GM18517 (cell line): ENCODE results near the gene EPB41L5.
"Not testable (repeated sequence)": the region's sequence is repeated elsewhere in the genome, so short reads cannot be mapped to it uniquely, and the experiment has no call there.

Experiments
- ATAC-seq: cut with Tn5 transposase; IDR thresholded peaks from one replicate; pipeline ENCODE4 v1.9.1; 2021; ENCODE audit warnings: mild to moderate bottlenecking, moderate library complexity; ENCODE audit not compliant: unreplicated experiment

Gene EPB41L5

GRCh38 chr2:120094795-120095194 lies 81.9 kb downstream of the EPB41L5 start:
- ATAC-seq = no peak

GRCh38 chr2:120100627-120101026 lies 87.8 kb downstream of the EPB41L5 start:
- no peak for ATAC-seq

DNA sequence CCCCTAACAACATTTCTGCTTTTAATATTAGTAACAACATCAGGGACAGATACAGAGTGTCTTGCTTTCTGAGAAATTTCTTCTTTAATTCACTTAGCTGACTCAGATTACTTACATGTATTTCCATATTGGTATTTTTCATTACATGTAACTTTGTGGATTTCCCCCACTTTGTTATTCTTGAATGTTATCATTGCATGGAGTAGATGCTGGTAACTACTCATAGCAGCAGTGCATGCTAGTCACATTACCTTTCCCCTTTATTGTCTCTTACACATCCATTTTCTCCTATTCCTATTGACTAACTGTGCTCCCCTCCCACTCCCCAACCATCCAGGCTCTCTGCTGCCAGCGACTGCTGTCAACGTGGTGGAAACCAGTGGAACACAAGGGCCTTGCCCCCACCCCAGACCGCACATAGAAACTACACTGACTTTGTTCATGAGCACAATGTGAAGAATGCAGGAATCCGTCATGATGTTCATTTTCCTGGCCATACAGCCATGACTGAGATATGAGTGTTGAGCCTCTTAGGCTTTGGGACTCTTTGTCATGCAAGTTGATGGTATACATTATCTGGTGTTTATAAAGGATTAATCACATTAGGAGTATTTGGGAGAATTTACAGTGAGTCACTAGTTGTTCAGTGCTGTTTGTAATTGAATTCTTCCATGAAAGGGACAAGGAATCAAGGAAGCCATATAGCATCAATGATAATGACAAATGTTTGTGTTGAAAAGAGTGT lies 91.0 kb downstream of the EPB41L5 start:
- no peak for ATAC-seq

DNA sequence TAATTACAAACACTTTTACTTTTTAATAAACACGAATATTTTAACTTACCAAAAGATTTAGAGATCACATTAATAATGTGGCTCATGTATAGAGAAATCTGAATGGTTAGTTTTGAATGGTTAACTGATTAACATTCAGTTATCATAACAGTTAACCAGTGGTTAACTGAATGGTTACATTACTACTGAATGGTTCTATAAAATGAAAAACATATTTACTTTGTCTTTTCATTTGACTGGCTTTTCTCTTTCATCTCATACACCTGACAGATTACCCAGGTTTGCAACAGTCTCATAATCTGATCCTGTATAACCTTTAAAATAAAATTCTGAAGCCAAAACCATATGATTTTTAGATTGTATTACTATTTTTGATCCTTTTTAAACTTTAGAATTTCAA lies 91.9 kb downstream of the EPB41L5 start:
- no peak for ATAC-seq

- ATAC-seq = peak; percentile 83
These were observed 92.5 kb downstream of the EPB41L5 start for GRCh38 chr2:120105360-120105759.

DNA sequence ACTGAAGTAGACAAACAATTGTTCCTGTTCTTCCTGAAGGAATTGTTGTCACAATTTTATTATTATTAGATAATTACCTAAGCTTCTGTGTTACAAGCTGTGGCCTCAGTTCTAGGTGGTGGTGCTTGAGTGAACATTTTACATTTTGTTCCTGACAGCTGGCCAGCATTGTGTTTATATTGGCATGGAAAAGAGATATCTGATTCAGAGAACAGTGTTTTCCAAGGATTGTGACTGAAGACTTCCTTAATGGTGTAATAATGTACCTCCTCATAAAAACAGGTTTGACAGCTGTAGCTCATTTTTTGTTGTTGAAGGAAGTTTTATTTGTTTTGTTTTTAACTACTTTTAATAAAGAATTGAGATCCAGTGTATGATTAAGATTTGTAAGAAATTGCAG lies 95.2 kb downstream of the EPB41L5 start:
- no peak for ATAC-seq

GRCh38 chr2:120108749-120109148 lies 95.9 kb downstream of the EPB41L5 start:
- no peak for ATAC-seq

GRCh38 chr2:120109186-120110061 lies 96.5 kb downstream of the EPB41L5 start:
- ATAC-seq = no peak

DNA sequence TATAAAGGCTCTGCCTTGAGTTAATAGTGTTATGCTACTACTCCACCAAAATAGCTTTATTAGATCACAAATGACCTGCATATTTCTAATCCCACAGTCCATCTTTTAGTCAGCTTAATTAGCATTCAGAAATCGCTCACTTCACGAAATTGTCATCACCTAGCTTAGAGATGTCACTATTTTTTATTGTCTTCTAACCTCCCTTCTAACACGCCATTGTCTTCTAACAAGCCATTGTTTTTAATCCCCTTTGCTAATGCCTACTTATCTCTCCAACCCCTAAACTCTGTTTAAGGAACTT lies 97.1 kb downstream of the EPB41L5 start:
- ATAC-seq = no peak

- no peak for ATAC-seq
These were observed 97.6 kb downstream of the EPB41L5 start for GRCh38 chr2:120110507-120110906.

GRCh38 chr2:120111193-120111592 lies 98.3 kb downstream of the EPB41L5 start:
- no peak for ATAC-seq

DNA sequence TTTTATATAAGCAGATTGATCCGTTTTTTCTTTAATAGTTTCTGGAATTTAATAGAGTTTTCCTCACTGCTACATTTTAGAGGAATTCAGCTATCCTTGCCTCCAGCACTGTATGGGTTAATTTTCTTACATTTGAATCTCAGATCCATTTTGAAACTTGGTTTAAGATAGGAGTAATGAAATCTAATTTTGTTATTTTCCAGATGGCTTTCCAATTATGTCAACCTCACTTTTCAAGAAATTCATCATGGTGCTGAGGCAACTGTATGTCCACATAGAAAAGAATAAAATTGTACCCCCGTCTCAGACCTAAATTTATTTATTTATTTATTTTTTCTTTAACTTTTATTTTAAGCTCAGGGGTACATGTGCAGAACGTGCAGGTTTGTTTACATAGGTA lies 105.1 kb downstream of the EPB41L5 start:
- no peak for ATAC-seq

DNA sequence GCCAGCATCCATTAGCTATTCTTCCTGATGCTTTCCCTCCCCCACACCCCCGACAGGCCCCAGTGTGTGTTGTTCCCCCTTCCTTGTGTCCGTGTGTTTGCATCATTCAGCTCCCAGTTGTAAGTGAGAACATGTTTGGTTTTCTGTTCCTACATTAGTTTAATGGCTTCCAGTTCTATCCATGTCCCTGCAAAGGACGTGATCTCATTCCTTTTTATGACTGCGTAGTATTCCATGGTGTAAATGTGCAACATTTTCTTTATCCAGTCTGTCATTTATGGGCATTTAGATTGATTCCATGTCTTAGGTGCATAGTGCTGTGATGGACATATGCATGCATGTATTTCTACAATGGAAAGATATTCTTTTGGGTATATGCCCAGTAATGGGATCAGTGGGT lies 105.6 kb downstream of the EPB41L5 start:
- ATAC-seq = no peak

DNA sequence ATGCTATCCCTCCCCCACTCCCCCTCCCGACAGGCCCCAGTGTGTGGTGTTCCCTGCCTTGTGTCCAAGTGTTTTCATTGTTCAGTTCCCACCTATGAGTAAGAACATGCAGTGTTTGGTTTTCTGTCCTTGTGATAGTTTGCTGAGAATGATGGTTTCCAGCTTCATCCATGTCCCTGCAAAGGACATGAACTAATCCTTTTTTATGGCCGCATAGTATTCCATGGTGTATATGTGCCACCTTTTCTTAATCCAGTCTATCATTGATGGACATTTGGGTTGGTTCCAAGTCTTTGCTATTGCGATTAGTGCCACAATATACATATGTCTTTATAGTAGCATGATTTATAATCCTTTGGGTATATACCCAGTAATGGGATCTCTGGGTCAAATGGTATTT lies 108.5 kb downstream of the EPB41L5 start:
- not testable (repeated sequence) for ATAC-seq

DNA sequence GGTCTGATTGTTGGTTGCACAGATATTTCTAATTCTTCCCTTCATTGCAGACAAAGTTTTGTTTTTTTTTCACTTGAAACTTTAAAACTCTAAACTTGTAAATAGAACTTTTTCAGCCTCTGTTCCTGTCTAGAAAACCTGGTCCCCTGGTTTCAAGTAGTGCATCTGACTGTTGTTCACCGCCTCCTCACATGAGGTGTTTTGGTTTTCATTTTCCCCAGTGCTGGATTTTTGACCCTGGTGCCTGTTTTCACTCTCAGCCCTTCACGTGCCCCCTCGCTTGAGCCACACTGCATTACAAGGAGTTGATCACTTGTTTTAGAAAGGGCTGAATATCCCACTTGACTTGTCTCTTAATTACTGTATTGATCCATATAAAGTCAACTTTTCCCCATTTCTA lies 110.2 kb downstream of the EPB41L5 start:
- no peak for ATAC-seq

DNA sequence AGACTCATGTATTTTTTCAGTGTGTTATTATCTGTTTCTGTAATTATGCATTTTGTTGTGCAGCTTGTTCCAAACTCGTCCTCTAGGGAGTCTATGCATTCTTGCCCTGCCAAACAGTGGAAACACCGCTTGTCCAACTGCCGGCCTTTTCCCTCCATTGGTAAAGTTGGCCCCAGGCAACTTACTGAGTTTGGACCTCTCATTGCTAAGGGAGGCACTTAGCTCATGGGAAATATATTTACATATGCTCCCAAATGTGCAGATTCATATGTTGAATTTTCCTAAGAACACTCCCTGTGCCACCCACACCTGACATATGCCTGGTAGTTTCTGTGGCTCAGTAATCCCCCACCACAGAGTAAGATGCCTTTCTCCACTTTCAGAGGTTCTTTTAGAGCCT lies 112.3 kb downstream of the EPB41L5 start:
- ATAC-seq = no peak

- no peak for ATAC-seq
These were observed 115.3 kb downstream of the EPB41L5 start for GRCh38 chr2:120128216-120128615.

DNA sequence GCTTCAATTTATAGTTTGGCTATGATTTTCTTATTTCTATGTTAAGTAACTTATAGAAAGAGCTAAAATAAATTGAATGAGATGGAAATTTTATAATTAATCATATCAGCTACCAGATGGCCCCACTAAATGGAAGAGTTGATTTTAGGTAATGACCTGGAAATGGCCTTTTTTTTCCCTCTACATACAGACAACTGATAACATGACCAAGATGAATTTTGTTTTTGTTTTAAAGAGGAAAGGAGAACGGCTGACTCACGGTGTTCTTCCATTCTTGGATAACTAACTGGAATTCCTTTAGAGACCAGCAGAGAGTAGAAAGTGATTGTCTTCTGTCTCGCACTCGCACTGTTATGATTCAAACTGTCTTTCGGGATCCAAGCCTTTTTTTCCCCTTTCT lies 119.3 kb downstream of the EPB41L5 start:
- no peak for ATAC-seq

GRCh38 chr2:120132691-120133090 lies 119.8 kb downstream of the EPB41L5 start:
- ATAC-seq = no peak

DNA sequence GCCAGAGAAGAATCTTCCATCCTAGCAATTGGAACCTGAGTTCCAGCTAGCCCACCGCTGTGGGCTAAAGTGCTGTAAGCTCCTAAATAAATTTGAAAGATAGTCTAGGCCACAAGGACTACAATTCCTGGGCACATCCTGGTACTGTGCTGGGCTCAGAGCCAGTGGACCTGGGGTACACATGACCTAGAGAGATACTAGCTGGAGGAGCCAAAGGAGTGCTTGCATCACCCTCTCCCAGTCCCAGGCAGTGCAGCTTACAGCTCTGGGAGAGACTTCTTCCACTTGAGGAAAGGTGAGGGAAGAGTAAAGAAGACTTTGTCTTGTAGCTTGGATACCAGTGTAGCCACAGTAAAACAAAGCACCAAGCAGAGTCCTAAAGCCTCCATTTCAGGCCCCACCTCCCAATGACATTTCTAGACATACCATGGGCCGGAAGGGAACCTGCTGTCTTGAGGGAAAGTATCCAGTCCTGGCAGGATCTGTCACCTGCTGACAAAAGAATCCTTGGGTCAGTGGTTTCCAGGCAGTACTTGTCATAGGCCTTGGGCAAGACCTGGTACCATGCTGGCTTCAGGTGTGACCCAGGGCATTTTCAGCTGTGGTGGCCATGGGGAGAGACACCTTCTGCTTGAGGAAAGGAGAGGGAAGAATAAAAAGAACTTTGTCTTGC lies 120.8 kb downstream of the EPB41L5 start:
- ATAC-seq = no peak

DNA sequence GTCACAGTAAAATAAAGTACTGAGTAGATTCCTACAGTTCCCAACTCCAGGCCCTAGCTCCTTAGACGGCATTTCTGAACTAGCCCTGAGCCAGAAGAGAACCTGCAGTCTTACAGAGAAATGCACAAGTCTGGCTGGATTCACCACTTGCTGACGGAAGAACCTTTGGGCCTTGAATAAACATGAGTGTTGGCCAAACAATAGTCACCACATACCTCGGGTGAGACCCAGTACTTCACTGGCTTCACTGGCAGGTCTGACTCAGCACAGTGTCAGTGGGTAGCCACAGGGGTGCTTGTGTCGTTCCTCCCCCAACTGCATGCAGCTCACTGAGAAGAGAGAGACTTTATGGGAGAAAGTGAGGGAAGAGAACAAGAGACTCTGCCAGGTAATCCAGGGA lies 121.4 kb downstream of the EPB41L5 start:
- no peak for ATAC-seq

DNA sequence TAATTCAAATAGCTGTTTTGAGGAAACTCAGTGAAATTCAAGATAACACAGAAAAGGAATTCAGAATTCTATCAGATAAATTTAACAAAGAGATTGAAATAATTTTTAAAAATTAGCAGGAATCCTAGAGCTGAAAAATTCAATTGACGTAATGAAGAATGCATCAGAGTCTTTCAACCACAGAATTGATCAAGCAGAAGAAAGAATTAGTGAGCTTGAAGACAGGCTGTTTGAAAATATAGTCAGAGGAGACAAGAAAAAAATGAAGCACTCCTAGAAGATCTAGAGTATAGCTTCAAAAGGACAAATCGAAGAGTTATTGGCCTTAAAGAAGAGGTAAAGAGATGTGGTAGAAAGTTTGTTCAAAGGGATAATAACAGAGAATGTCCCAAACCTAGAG lies 122.1 kb downstream of the EPB41L5 start:
- ATAC-seq = not testable (repeated sequence)
